HEK293 (cell line): ENCODE results near the gene WDR88.

Experiments
- MYNN ChIP-seq: fragments of 450-650 bp; formaldehyde crosslinking; IDR thresholded peaks from 2 replicates; pipeline ENCODE4 v1.5.1; 2016; ENCODE audit warnings: missing biosample characterization, missing genetic modification characterization, borderline replicate concordance
- PRDM1 ChIP-seq: fragments of 450-650 bp; formaldehyde crosslinking; IDR thresholded peaks from 2 replicates; pipeline ENCODE4; 2016; ENCODE audit warnings: missing biosample characterization, missing genetic modification characterization
- REPIN1 ChIP-seq: fragments of 450-650 bp; formaldehyde crosslinking; IDR thresholded peaks from 2 replicates; pipeline ENCODE4 v1.5.1; 2017; ENCODE audit warnings: missing biosample characterization, missing genetic modification characterization, low read depth
- YY1 ChIP-seq: fragments of 450-650 bp; formaldehyde crosslinking; IDR thresholded peaks from 2 replicates; pipeline ENCODE4 v1.5.1; 2018; ENCODE audit warnings: missing biosample characterization, missing genetic modification characterization
- ZBTB8A ChIP-seq: fragments of 450-650 bp; formaldehyde crosslinking; IDR thresholded peaks from 2 replicates; pipeline ENCODE4 v1.5.1; 2016; ENCODE audit warnings: missing biosample characterization, missing genetic modification characterization
- ZNF140 ChIP-seq: fragments of 450-650 bp; formaldehyde crosslinking; IDR thresholded peaks from 2 replicates; pipeline ENCODE4 v1.5.1; 2016; ENCODE audit warnings: missing biosample characterization, missing genetic modification characterization
- ZNF146 ChIP-seq: fragments of 450-650 bp; formaldehyde crosslinking; IDR thresholded peaks from 2 replicates; pipeline ENCODE4 v1.5.1; 2016; ENCODE audit warnings: missing biosample characterization, missing genetic modification characterization
- ZNF155 ChIP-seq: fragments of 450-650 bp; formaldehyde crosslinking; IDR thresholded peaks from 2 replicates; pipeline ENCODE4 v1.5.1; 2016; ENCODE audit warnings: missing biosample characterization, missing genetic modification characterization
- ZNF16 ChIP-seq: fragments of 450-650 bp; formaldehyde crosslinking; IDR thresholded peaks from 2 replicates; pipeline ENCODE4 v1.5.1; 2016; ENCODE audit warnings: low read depth, missing biosample characterization, missing genetic modification characterization
- ZNF2 ChIP-seq: fragments of 450-650 bp; formaldehyde crosslinking; IDR thresholded peaks from 2 replicates; pipeline ENCODE4 v1.5.1; 2016; ENCODE audit warnings: missing biosample characterization, missing genetic modification characterization
- ZNF214 ChIP-seq: fragments of 450-650 bp; formaldehyde crosslinking; IDR thresholded peaks from 2 replicates; pipeline ENCODE4 v1.5.1; 2017; ENCODE audit warnings: missing biosample characterization, mild to moderate bottlenecking, missing genetic modification characterization, borderline replicate concordance
- ZNF266 ChIP-seq: fragments of 450-650 bp; formaldehyde crosslinking; IDR thresholded peaks from 2 replicates; pipeline ENCODE4 v1.5.1; 2016; ENCODE audit warnings: missing biosample characterization, missing genetic modification characterization, low read depth
- ZNF350 ChIP-seq: fragments of 450-650 bp; formaldehyde crosslinking; IDR thresholded peaks from 2 replicates; pipeline ENCODE4 v1.5.0; 2017; ENCODE audit warnings: missing biosample characterization, mild to moderate bottlenecking, missing genetic modification characterization
- ZNF354C ChIP-seq: fragments of 450-650 bp; formaldehyde crosslinking; IDR thresholded peaks from 2 replicates; pipeline ENCODE4 v1.5.1; 2016; ENCODE audit warnings: missing biosample characterization, missing genetic modification characterization, low read depth, borderline replicate concordance
- ZNF37A ChIP-seq: fragments of 450-650 bp; IDR thresholded peaks from 2 replicates; pipeline ENCODE4 v1.5.1; 2018; ENCODE audit warnings: missing biosample characterization, missing genetic modification characterization
- ZNF449 ChIP-seq: fragments of 450-650 bp; formaldehyde crosslinking; IDR thresholded peaks from 2 replicates; pipeline ENCODE4 v1.5.1; 2017; ENCODE audit warnings: missing biosample characterization, mild to moderate bottlenecking, missing genetic modification characterization, moderate library complexity
- ZNF48 ChIP-seq: fragments of 450-650 bp; formaldehyde crosslinking; IDR thresholded peaks from 2 replicates; pipeline ENCODE4 v1.5.1; 2016; ENCODE audit warnings: missing biosample characterization, missing genetic modification characterization
- ZNF530 ChIP-seq: fragments of 450-650 bp; formaldehyde crosslinking; IDR thresholded peaks from 2 replicates; pipeline ENCODE4 v1.5.1; 2016; ENCODE audit warnings: low read depth, missing biosample characterization, missing genetic modification characterization
- ZNF558 ChIP-seq: fragments of 450-650 bp; formaldehyde crosslinking; IDR thresholded peaks from 2 replicates; pipeline ENCODE4 v1.5.1; 2016; ENCODE audit warnings: missing biosample characterization, missing genetic modification characterization
- ZNF560 ChIP-seq: fragments of 450-650 bp; formaldehyde crosslinking; IDR thresholded peaks from 2 replicates; pipeline ENCODE4 v1.5.1; 2017; ENCODE audit warnings: missing biosample characterization, missing genetic modification characterization, borderline replicate concordance
- ZNF600 ChIP-seq: fragments of 450-650 bp; formaldehyde crosslinking; IDR thresholded peaks from 2 replicates; pipeline ENCODE4 v1.5.1; 2016; ENCODE audit warnings: missing biosample characterization, missing genetic modification characterization
- ZNF654 ChIP-seq: fragments of 450-650 bp; formaldehyde crosslinking; IDR thresholded peaks from 2 replicates; pipeline ENCODE4 v1.5.1; 2016; ENCODE audit warnings: low read depth, missing biosample characterization, missing genetic modification characterization
- ZNF660 ChIP-seq: fragments of 450-650 bp; IDR thresholded peaks from 2 replicates; pipeline ENCODE4 v1.5.1; 2018; ENCODE audit warnings: missing biosample characterization, mild to moderate bottlenecking, missing genetic modification characterization
- ZNF670 ChIP-seq: fragments of 450-650 bp; formaldehyde crosslinking; IDR thresholded peaks from 2 replicates; pipeline ENCODE4 v1.5.1; 2016; ENCODE audit warnings: missing biosample characterization, missing genetic modification characterization, low read depth
- ZNF677 ChIP-seq: fragments of 450-650 bp; IDR thresholded peaks from 2 replicates; pipeline ENCODE4 v1.5.0; 2018; ENCODE audit warnings: missing biosample characterization, mild to moderate bottlenecking, missing genetic modification characterization, moderate library complexity
- ZNF76 ChIP-seq: fragments of 450-650 bp; formaldehyde crosslinking; IDR thresholded peaks from 2 replicates; pipeline ENCODE4; 2016; ENCODE audit warnings: low read depth, missing biosample characterization, missing genetic modification characterization, borderline replicate concordance
- ZNF768 ChIP-seq: fragments of 450-650 bp; formaldehyde crosslinking; IDR thresholded peaks from 2 replicates; pipeline ENCODE4 v1.5.1; 2018; ENCODE audit warnings: missing biosample characterization, mild to moderate bottlenecking, missing genetic modification characterization
- ZSCAN16 ChIP-seq: fragments of 450-650 bp; formaldehyde crosslinking; IDR thresholded peaks from 2 replicates; pipeline ENCODE4 v1.5.1; 2016; ENCODE audit warnings: missing biosample characterization, missing genetic modification characterization
- ZSCAN23 ChIP-seq: fragments of 450-650 bp; formaldehyde crosslinking; IDR thresholded peaks from 2 replicates; pipeline ENCODE4 v1.5.1; 2016; ENCODE audit warnings: missing biosample characterization, missing genetic modification characterization
- TF ChIP-seq, protein P1 (sequence below): fragments of 450-650 bp; formaldehyde crosslinking; IDR thresholded peaks from 2 replicates; pipeline ENCODE4 v1.5.1; 2016; ENCODE audit warnings: missing biosample characterization, missing genetic modification characterization
- TF ChIP-seq, protein P2 (sequence below): fragments of 450-650 bp; formaldehyde crosslinking; IDR thresholded peaks from 2 replicates; pipeline ENCODE4 v1.5.1; 2016; ENCODE audit warnings: missing biosample characterization, missing genetic modification characterization
- TF ChIP-seq, protein P3 (sequence below): fragments of 450-650 bp; formaldehyde crosslinking; IDR thresholded peaks from 2 replicates; pipeline ENCODE4 v1.5.1; 2016; ENCODE audit warnings: missing biosample characterization, missing genetic modification characterization

The WDR88 gene

DNA sequence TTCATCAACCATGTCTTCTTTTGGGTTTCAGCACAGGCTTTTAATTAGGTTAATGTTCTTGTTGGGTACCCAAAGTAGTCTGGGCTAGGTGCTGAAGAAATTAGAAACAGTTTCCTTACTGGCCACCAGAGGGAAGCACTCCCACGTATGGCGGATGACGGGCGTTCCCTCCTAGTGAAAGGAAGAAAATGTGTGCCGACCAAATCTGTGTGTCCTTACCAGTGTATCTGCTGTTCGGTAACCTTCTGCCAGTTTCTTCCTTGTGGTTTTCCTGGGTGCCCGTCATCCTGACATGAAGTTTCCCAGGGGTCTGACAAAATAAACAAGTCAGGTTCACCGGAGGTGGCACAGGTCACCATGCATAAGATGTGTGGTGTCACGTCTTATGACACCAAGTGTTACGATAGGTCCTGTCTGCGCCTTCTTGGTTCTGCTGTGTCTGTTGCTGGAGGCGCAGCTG is 6.0 kb upstream of the WDR88 start (continued):
- no peak for TF ChIP-seq ZNF266 (tag by site-specific recombination)
- TF ChIP-seq ZNF16, result no peak
- TF ChIP-seq ZNF768, result no peak
- TF ChIP-seq ZNF2 (tag by site-specific recombination), result 0 out of 2 replicates have a peak, but pooled peaks have one; percentile 59
- TF ChIP-seq ZNF660 (tag by site-specific recombination), result peak; percentile 81
- TF ChIP-seq, protein P1, sequence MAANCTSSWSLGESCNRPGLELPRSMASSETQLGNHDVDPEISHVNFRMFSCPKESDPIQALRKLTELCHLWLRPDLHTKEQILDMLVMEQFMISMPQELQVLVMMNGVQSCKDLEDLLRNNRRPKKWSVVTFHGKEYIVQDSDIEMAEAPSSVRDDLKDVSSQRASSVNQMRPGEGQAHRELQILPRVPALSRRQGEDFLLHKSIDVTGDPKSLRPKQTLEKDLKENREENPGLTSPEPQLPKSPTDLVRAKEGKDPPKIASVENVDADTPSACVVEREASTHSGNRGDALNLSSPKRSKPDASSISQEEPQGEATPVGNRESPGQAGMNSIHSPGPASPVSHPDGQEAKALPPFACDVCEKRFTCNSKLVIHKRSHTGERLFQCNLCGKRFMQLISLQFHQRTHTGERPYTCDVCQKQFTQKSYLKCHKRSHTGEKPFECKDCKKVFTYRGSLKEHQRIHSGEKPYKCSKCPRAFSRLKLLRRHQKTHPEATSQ (tag by site-specific recombination), result no peak
- TF ChIP-seq, protein P2, sequence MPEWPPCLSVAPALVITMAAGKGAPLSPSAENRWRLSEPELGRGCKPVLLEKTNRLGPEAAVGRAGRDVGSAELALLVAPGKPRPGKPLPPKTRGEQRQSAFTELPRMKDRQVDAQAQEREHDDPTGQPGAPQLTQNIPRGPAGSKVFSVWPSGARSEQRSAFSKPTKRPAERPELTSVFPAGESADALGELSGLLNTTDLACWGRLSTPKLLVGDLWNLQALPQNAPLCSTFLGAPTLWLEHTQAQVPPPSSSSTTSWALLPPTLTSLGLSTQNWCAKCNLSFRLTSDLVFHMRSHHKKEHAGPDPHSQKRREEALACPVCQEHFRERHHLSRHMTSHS, result no peak
- no peak for TF ChIP-seq ZNF354C (tag by site-specific recombination)
- TF ChIP-seq ZNF214 (tag by site-specific recombination), result no peak
- TF ChIP-seq, protein P3, sequence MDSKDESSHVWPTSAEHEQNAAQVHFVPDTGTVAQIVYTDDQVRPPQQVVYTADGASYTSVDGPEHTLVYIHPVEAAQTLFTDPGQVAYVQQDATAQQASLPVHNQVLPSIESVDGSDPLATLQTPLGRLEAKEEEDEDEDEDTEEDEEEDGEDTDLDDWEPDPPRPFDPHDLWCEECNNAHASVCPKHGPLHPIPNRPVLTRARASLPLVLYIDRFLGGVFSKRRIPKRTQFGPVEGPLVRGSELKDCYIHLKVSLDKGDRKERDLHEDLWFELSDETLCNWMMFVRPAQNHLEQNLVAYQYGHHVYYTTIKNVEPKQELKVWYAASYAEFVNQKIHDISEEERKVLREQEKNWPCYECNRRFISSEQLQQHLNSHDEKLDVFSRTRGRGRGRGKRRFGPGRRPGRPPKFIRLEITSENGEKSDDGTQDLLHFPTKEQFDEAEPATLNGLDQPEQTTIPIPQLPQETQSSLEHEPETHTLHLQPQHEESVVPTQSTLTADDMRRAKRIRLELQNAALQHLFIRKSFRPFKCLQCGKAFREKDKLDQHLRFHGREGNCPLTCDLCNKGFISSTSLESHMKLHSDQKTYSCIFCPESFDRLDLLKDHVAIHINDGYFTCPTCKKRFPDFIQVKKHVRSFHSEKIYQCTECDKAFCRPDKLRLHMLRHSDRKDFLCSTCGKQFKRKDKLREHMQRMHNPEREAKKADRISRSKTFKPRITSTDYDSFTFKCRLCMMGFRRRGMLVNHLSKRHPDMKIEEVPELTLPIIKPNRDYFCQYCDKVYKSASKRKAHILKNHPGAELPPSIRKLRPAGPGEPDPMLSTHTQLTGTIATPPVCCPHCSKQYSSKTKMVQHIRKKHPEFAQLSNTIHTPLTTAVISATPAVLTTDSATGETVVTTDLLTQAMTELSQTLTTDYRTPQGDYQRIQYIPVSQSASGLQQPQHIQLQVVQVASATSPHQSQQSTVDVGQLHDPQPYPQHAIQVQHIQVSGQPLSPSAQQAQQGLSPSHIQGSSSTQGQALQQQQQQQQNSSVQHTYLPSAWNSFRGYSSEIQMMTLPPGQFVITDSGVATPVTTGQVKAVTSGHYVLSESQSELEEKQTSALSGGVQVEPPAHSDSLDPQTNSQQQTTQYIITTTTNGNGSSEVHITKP (tag by site-specific recombination), result no peak
- TF ChIP-seq ZBTB8A, result peak; percentile 19
- no peak for TF ChIP-seq ZSCAN16 (tag by site-specific recombination)
- 0 out of 2 replicates have a peak, but pooled peaks have one; percentile 10 for TF ChIP-seq ZNF449 (tag by site-specific recombination)
- no peak for TF ChIP-seq ZNF146 (tag by site-specific recombination)
- no peak for TF ChIP-seq ZNF155 (tag by site-specific recombination)
- no peak for TF ChIP-seq ZNF670 (tag by site-specific recombination)
- TF ChIP-seq ZNF48 (tag by site-specific recombination), result no peak
- TF ChIP-seq ZSCAN23, result no peak
- no peak for TF ChIP-seq ZNF37A (tag by site-specific recombination)
- TF ChIP-seq ZNF600, result peak; percentile 73; the same call in 1 of the 2 replicates
- TF ChIP-seq MYNN (tag by site-specific recombination), result no peak
- TF ChIP-seq ZNF530 (tag by site-specific recombination), result no peak
- TF ChIP-seq ZNF350 (tag by site-specific recombination), result no peak
- no peak for TF ChIP-seq ZNF560
- peak; percentile 75 for TF ChIP-seq ZNF677 (tag by site-specific recombination)
- TF ChIP-seq PRDM1 (tag by site-specific recombination), result peak; percentile 78
- peak; percentile 77 for TF ChIP-seq ZNF654 (tag by site-specific recombination)
- TF ChIP-seq ZNF140 (tag by site-specific recombination), result no peak
- TF ChIP-seq ZNF558 (tag by site-specific recombination), result no peak
- no peak for TF ChIP-seq YY1 (tag by site-specific recombination)
- TF ChIP-seq ZNF76 (tag by site-specific recombination), result no peak
- TF ChIP-seq REPIN1 (tag by site-specific recombination), result no peak
